GM12873 (cell line): ENCODE measurements around the gene CNTN5.

Source experiments
- TF ChIP-seq, protein P1 (sequence below): IDR thresholded peaks from 2 replicates; pipeline ENCODE4 v1.5.1; 2012; ENCODE audit warnings: low read depth, mild to moderate bottlenecking, moderate library complexity, low read length, control low read depth; ENCODE audit not compliant: insufficient read depth; ENCODE audit errors: missing control alignments

CNTN5 gene

DNA sequence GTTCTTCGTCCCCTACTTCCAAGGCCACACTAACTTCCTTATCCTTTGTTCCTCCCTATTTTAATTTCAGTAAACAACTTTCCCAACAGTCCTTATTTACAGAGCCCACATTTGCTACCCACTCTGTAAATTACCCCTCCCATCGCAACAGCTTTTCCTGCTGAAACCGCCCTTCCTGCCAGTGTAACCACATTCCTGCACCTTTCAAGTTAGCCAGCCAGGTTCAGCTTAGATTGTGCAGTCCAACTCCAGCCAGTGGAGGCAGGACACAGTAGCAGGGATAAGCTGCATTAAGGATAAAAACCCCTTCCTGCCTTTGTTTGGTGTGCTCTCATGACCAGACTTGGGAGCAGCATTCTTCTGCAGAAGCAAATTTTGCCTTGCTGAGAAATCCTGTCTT, 898.0 kb downstream of the CNTN5 start:
- TF ChIP-seq, protein P1, sequence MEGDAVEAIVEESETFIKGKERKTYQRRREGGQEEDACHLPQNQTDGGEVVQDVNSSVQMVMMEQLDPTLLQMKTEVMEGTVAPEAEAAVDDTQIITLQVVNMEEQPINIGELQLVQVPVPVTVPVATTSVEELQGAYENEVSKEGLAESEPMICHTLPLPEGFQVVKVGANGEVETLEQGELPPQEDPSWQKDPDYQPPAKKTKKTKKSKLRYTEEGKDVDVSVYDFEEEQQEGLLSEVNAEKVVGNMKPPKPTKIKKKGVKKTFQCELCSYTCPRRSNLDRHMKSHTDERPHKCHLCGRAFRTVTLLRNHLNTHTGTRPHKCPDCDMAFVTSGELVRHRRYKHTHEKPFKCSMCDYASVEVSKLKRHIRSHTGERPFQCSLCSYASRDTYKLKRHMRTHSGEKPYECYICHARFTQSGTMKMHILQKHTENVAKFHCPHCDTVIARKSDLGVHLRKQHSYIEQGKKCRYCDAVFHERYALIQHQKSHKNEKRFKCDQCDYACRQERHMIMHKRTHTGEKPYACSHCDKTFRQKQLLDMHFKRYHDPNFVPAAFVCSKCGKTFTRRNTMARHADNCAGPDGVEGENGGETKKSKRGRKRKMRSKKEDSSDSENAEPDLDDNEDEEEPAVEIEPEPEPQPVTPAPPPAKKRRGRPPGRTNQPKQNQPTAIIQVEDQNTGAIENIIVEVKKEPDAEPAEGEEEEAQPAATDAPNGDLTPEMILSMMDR: no peak

DNA sequence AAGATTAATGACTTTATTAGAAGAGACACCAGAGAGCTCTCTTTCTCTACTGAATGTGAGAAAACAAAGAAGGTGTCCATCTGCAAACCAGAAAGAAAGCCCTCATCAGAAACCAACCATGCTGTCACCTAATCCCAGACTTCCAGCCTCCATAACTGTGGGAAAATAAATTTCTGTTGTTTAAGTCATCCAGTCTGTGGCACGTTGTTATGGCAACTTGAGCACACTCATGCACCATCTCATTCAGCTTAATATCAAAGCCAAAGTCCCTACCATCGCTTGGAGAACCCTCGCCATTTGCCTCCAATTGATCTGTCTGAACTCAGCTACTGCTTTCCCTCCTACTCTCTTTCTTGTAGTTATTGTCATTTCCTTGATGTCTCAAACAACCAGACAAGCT, 900.2 kb downstream of the CNTN5 start:
- TF ChIP-seq, protein P1: no peak

DNA sequence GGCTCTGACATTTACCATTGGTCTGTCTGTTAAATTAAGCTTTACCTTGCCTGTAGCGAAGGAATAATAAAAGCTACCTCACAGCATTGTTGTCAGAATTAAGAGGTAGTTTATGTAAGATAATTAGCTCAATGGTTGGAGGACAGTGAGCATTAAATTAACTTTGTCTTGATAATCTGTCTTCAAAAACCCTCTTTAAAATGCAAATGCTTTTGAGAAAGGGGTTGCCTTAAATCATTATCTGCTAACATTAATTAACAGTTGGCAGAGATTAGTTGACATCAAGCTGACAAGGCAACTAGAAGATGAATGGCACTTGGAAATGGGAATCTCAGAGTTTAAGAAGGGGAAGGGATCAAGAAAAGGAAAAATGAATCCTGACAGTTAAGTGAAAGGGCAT, 905.2 kb downstream of the CNTN5 start:
- TF ChIP-seq, protein P1: no peak

GRCh38 chr11:99932684-99933083, 911.9 kb downstream of the CNTN5 start:
- TF ChIP-seq, protein P1: no peak

DNA sequence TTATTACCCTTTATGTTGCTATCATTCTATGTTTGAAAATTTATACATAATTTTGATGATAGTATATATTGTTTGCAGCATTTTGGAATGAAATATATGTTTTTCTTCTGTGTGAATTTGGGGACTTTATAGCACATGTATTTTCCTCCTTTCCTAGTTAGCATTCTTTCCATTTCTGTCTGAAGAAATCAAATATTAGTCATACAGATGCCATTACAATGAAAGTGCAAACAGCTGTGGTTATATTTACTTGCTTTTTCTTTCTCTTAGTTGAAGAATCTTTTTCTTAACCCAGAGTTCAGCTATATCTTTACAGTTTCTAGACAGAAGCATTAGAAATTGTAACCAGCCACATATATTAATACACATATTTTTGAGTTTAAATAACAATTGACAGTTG, 913.3 kb downstream of the CNTN5 start:
- TF ChIP-seq, protein P1: no peak

GRCh38 chr11:99937330-99937729, 916.6 kb downstream of the CNTN5 start:
- TF ChIP-seq, protein P1: no peak

DNA sequence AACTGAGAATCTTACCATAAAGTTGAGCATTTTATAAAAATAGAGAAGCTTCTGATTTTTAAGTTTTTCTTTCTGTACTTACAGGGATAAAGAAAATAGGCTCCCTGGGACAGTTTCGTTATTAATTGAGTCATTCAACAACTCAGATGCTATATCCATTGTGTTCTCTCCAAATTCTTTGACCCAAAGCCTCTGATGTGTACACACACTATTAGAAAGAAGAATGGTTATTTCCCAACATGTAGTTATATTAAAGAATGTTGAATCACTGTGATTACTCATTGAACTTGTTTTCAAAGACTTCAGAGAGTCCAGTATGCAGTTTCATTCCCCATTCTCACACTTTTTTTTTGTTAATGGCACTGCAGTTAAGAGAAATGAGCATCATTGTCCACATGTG, 932.1 kb downstream of the CNTN5 start:
- TF ChIP-seq, protein P1: no peak
